Ovary (tissue), 9 donors: ENCODE measurements around the gene PRUNE1. TPM values are rescaled to one million over a fixed set of nuclear protein-coding genes. Genes with fewer than 3 reads are reported as not detected.

Experiments
- DNase-seq, 5 donors: peaks; one replicate each; pipeline ENCODE4 v3.0.0-alpha.2; 2019 to 2020
- H3K27ac ChIP-seq, 2 donors: fragments of 200-600 bp; one replicate each; pipeline versions ENCODE4 v1.5.1 to v1.8.0; 2019 to 2022
- H3K27me3 ChIP-seq: fragments of 200-600 bp; one replicate; pipeline ENCODE4 v1.8.0; 2022
- H3K36me3 ChIP-seq: fragments of 200-600 bp; sonication (generic); one replicate; pipeline ENCODE4 v1.5.1; 2019
- H3K4me1 ChIP-seq: one replicate; pipeline ENCODE4 v1.8.1; 2013; ENCODE audit warnings: mild to moderate bottlenecking, moderate library complexity; ENCODE audit not compliant: insufficient read depth
- H3K4me3 ChIP-seq: fragments of 200-600 bp; sonication (generic); one replicate; pipeline ENCODE4 v1.5.1; 2017
- H3K9me3 ChIP-seq, 2 donors: fragments of 200-600 bp in 1 of 2; sonication (generic) in 1 of 2; one replicate each; pipeline versions ENCODE4 v1.5.1 to v1.8.1; 2013 to 2019; ENCODE audit warnings: mild to moderate bottlenecking in 1 of 2, moderate library complexity in 1 of 2
- EP300 ChIP-seq: sonication (generic); formaldehyde crosslinking; IDR thresholded peaks from one replicate; pipeline ENCODE4 v1.6.1; 2017; ENCODE audit warnings: antibody characterized with exemption
- POLR2A ChIP-seq: fragments of 450-650 bp; IDR thresholded peaks from one replicate; pipeline ENCODE4 v1.6.1; 2017; ENCODE audit warnings: antibody characterized with exemption, mild to moderate bottlenecking, moderate library complexity
- WGBS, 3 donors: extraction: QIAGEN DNeasy Blood & Tissue Kit in 1 of 3; methylation state at CpG; one replicate each; pipeline versions ENCODE4 v1.1.5 to v1.1.7; 2013 to 2017; 5-methylcytosine and 5-hydroxymethylcytosine counted together
- intact Hi-C, 4 donors: fragments of 100-400 bp; cut with DNase I; formaldehyde crosslinking; loops; one replicate each; pipeline versions ENCODE4 v1.11.0 to v1.15.1; 2022 to 2023
- polyA plus RNA-seq, 2 donors: library from polyadenylated mRNA; stranded (reverse); fragments of 200-250 nt in 1 of 2; fragments of 350-450 nt in 1 of 2; fragmentation: Illumina TruSeq in 1 of 2; extraction: RNeasy Lipid Tissue Mini Kit (QIAGEN cat#74804) in 1 of 2; gene quantifications; one replicate each; pipeline ENCODE4 v1.2.3, GENCODE V29; 2013 to 2014
- total RNA-seq, 7 donors: library from RNA; depleted of rRNA in 2 of 7; stranded (reverse); fragments of >200 nt in 2 of 7; fragmentation: NEBNext Ultra II Directional in 3 of 7; extraction: Animal tissue kit (Norgen Biotek cat#: 25700) in 3 of 7; gene quantifications; one replicate each; pipeline versions ENCODE4 v1.1.0 to v1.2.4, GENCODE V29; 2016 to 2023
- TF ChIP-seq, protein P1 (sequence below), 3 donors: fragments of 450-650 bp in 2 of 3; fragments of 200-600 bp in 1 of 3; IDR thresholded peaks; one replicate each; pipeline versions ENCODE4 v1.5.1 to v1.8.0; 2016 to 2022; ENCODE audit warnings: antibody characterized with exemption in 3 of 3, mild to moderate bottlenecking in 1 of 3
- donor health status: DM: no; HTN: no; CAD: no; lungs with moderate emphysema.
- donor health status: DM: no; HTN: no; CAD: no.
- donor health status: Bipolar disorder and iron deficiency.
- donor health status: DM: yes; HTN: yes; CAD: no.
- donor health status: DM: no; HTN: no; CAD: no.
- donor health status: DM: yes; HTN: yes; CAD: no.

The PRUNE1 gene
- total and polyA plus RNA-seq, 9 donors: 17.2 to 30.7 (median 22.9) TPM

DNA sequence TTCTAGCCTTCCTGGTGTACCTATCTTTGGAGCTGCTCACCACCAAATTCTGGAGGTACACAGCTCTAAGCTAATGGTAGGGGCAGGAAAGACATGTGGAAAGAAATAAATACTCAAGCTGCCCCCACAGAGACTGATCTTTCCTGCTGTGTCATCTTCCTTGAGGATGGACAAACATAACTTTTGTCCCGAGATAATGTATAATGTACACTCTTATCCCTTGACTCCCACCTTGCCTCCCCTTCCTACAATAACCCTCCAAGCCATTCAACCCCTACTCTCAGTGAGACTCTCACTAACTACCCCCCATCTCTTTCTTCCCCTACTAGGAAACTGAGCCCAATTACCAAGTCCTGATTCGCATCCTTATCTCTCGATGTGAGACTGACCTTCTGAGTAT lies 14.0 kb upstream of the PRUNE1 start:
- peaks cover 1% of the 10 kb centered on the region for H3K4me1 ChIP-seq
- H3K36me3 ChIP-seq: no peaks in the 10 kb centered on the region
- no peak for DNase-seq
- TF ChIP-seq, protein P1, sequence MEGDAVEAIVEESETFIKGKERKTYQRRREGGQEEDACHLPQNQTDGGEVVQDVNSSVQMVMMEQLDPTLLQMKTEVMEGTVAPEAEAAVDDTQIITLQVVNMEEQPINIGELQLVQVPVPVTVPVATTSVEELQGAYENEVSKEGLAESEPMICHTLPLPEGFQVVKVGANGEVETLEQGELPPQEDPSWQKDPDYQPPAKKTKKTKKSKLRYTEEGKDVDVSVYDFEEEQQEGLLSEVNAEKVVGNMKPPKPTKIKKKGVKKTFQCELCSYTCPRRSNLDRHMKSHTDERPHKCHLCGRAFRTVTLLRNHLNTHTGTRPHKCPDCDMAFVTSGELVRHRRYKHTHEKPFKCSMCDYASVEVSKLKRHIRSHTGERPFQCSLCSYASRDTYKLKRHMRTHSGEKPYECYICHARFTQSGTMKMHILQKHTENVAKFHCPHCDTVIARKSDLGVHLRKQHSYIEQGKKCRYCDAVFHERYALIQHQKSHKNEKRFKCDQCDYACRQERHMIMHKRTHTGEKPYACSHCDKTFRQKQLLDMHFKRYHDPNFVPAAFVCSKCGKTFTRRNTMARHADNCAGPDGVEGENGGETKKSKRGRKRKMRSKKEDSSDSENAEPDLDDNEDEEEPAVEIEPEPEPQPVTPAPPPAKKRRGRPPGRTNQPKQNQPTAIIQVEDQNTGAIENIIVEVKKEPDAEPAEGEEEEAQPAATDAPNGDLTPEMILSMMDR (IDR thresholded peaks at IDR 0.05): no peak
- no peak for TF ChIP-seq POLR2A
- intact Hi-C loops: no loop called here
- H3K4me3 ChIP-seq: no peak overlapping the region
- no peaks in the 10 kb centered on the region for H3K9me3 ChIP-seq
- 46 to 73% (median 66%) methylated on average over 3 of the region's 3 CpGs for WGBS, 3 donors
- no peak overlapping the region for H3K27ac ChIP-seq
- no peaks in the 10 kb centered on the region for H3K27me3 ChIP-seq

DNA sequence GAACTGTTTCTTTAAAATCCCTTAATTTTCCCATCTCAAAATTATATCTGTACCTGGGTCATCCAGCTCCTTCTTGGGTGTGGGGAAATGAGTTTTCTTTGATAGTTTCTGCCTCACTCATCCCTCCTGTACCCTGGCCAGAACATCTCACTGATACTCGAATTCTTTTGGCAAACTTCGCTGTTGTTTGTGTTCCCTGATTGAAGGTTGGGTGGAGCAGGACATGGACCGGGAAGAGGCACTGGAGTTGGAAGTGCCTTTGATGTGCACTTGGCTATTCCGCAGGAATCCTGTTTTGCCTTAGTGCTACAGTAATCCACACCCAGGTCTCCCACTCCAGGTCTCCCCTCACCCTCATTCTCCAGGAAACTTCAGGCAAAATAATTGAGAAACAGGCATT lies 12.8 kb upstream of the PRUNE1 start:
- 8 to 29% (median 18%) methylated on average over 4 of the region's 4 CpGs for WGBS, 3 donors
- H3K27ac ChIP-seq: peak overlapping the region; percentile 11 to 41
- H3K4me3 ChIP-seq: peak overlapping the region; percentile 11
- TF ChIP-seq, protein P1 (IDR thresholded peaks at IDR 0.05): no peak
- TF ChIP-seq EP300: no peak
- no peak for TF ChIP-seq POLR2A
- no peaks in the 10 kb centered on the region for H3K36me3 ChIP-seq
- H3K9me3 ChIP-seq: no peaks in the 10 kb centered on the region
- H3K4me1 ChIP-seq: peaks cover 1% of the 10 kb centered on the region
- intact Hi-C loops: loop anchor here in 1 of 4 donors (5.0 kb wide), 1 partner anchor 528 kb away; no protein-coding TSS in a partner anchor
- no peaks in the 10 kb centered on the region for H3K27me3 ChIP-seq
- no peak for DNase-seq

DNA sequence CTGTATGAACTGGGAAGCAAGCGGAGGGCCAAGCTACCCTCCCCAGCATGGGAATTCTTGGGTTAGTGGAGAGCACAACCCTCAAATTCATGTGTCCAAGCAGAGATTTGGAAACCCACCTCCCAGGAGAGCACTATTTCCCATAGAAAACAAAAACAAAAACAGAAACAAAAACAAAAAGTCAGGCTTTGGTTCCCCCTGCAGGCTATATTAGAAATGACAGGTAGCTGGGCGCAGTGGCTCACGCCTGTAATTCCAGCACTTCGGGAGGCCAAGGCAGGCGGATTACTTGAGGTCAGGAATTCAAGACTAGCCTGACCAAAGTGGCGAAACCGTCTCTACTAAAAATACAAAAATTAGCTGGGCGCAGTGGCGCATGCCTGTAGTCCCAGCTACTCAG lies 12.4 kb upstream of the PRUNE1 start:
- intact Hi-C loops: loop anchor here in 1 of 4 donors (5.0 kb wide), 1 partner anchor 529 kb away; no protein-coding TSS in a partner anchor
- peak in 1 of 5 donors; percentile 64 for DNase-seq
- H3K36me3 ChIP-seq: no peaks in the 10 kb centered on the region
- H3K27ac ChIP-seq: peak overlapping the region; percentile 11 to 41
- H3K4me1 ChIP-seq: peaks cover 1% of the 10 kb centered on the region
- no peaks in the 10 kb centered on the region for H3K27me3 ChIP-seq
- no peaks in the 10 kb centered on the region for H3K9me3 ChIP-seq
- 25 to 30% (median 26%) methylated on average over 9 of the region's 9 CpGs for WGBS, 3 donors
- no peak for TF ChIP-seq EP300
- TF ChIP-seq, protein P1 (IDR thresholded peaks at IDR 0.05): peak; percentile 68 to 72 (median 70)
- peak overlapping the region; percentile 11 for H3K4me3 ChIP-seq

DNA sequence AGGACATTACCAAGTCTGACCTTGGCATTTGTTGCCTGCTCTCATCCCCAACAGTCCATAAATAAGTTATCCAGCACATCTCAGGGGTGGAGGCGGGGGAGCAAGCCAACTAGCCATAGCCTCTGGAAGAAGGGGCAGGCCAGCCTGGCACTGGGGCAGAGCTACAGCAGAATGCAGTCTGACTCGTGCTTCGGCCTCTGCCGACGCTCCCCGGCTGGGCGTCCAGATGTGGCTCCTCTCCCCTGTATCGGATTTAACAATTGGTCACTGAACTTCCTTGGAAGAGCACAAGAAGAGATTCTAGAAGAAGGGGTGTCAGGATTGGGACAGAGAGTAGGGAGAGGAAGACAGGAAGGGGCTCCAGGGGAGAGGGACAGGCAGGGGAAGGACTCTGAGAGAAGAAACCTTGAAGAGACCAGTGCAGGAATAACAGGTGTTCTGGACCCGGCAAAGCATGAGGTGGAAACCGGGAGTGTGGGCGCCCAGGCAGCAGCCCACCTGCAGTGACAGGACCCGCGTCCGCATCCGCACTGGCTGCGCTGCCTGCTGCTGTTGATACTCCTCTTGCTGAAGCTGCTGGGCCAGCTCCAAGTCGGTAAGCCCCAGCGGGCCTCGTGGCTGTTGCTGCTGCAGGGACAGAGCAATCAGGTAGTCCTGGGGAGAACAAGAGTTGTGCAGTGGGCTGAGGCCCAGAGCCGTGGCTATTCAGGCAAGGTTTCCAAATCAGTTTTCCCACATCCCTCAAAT lies 10.9 kb upstream of the PRUNE1 start:
- H3K4me3 ChIP-seq: no peak overlapping the region
- H3K9me3 ChIP-seq: no peaks in the 10 kb centered on the region
- WGBS, 3 donors: 77 to 83% (median 78%) methylated on average over 20 of the region's 20 CpGs
- TF ChIP-seq EP300: no peak
- TF ChIP-seq, protein P1 (IDR thresholded peaks at IDR 0.05): no peak
- TF ChIP-seq POLR2A: no peak
- no peaks in the 10 kb centered on the region for H3K36me3 ChIP-seq
- no peak overlapping the region for H3K27ac ChIP-seq
- intact Hi-C loops: loop anchor here in 1 of 4 donors (5.0 kb wide), 1 partner anchor 530 kb away; no protein-coding TSS in a partner anchor
- peaks cover 5% of the 10 kb centered on the region for H3K4me1 ChIP-seq
- H3K27me3 ChIP-seq: no peaks in the 10 kb centered on the region
- DNase-seq: no peak
